ENCODE measurements around the gene SLC66A3.

GRCh38 chr2:11142987-11143386 is 12.3 kb upstream of the SLC66A3 start:
- TF ChIP-seq ZNF701 (tag by site-specific recombination; IDR thresholded peaks at IDR 0.05) (no peak), ZNF335 (tag by site-specific recombination; conservative IDR thresholded peaks at IDR 0.05) (no peak), KLF7 (tag by site-specific recombination; IDR thresholded peaks at IDR 0.05; ENCODE audit: borderline replicate concordance) (no peak), ZSCAN30 (tag by site-specific recombination; IDR thresholded peaks at IDR 0.05) (no peak), SETDB1 (IDR thresholded peaks at IDR 0.05; ENCODE audit: insufficient read length, low read length) (no peak), TCF7L2 (IDR thresholded peaks at IDR 0.05; ENCODE audit: borderline replicate concordance, low read depth, low read length) (no peak), REST (tag by site-specific recombination; IDR thresholded peaks at IDR 0.05) (no peak), CTCF (tag by site-specific recombination; IDR thresholded peaks at IDR 0.05) (no peak), YY2 (tag by site-specific recombination; IDR thresholded peaks at IDR 0.05) (no peak), PRDM10 (tag by site-specific recombination; IDR thresholded peaks at IDR 0.05) (no peak), HOXC10 (CRISPR knock-in tag; IDR thresholded peaks at IDR 0.05) (no peak), ZNF121 (tag by site-specific recombination; IDR thresholded peaks at IDR 0.05) (no peak), MEIS1 (CRISPR knock-in tag; IDR thresholded peaks at IDR 0.05; ENCODE audit: borderline replicate concordance) (no peak)
